Neural cell (in vitro differentiated cells): ENCODE results near the gene SP5. TPM values are rescaled to one million over a fixed set of nuclear protein-coding genes. Genes with fewer than 3 reads are reported as not detected.

Source experiments
- H2AFZ ChIP-seq: fragments of 200-600, 300-800 bp; sonication (generic), shearing (Covaris generic); 2 replicates; pipeline ENCODE4 v1.6.0; 2014; ENCODE audit warnings: low read depth, mild to moderate bottlenecking, antibody characterized with exemption, low read length, moderate library complexity
- H3F3A ChIP-seq: fragments of 200-600 bp; shearing (Covaris generic); 2 replicates; pipeline ENCODE4 v1.6.1; 2016; ENCODE audit warnings: mild to moderate bottlenecking, moderate library complexity, mixed read lengths, antibody characterized with exemption, low read length; ENCODE audit not compliant: insufficient read depth, poor library complexity, severe bottlenecking
- H3K27ac ChIP-seq: fragments of 200-600, 300-800 bp; sonication (generic), shearing (Covaris generic); 2 replicates; pipeline ENCODE4 v1.5.1; 2014; ENCODE audit warnings: mild to moderate bottlenecking, low read length, moderate library complexity
- H3K27me3 ChIP-seq: fragments of 300-800, 200-600 bp; sonication (generic), shearing (Covaris generic); 2 replicates; pipeline ENCODE4 v1.6.0; 2014; ENCODE audit warnings: mild to moderate bottlenecking, low read depth, low read length, moderate library complexity; ENCODE audit not compliant: insufficient read depth
- H3K36me3 ChIP-seq: fragments of 300-800, 200-600 bp; sonication (generic), shearing (Covaris generic); 2 replicates; pipeline ENCODE4 v1.5.1; 2014; ENCODE audit warnings: mild to moderate bottlenecking, antibody characterized with exemption, low read length, moderate library complexity; ENCODE audit not compliant: insufficient read depth
- H3K4me2 ChIP-seq: fragments of 300-800, 200-600 bp; sonication (generic), shearing (Covaris generic); 2 replicates; pipeline ENCODE4 v1.6.0; 2014; ENCODE audit warnings: mild to moderate bottlenecking, low read length
- H3K4me3 ChIP-seq: fragments of 300-800, 200-600 bp; sonication (generic), shearing (Covaris generic); 2 replicates; pipeline ENCODE4 v1.5.1; 2014; ENCODE audit warnings: mild to moderate bottlenecking, low read length, moderate library complexity
- H3K79me2 ChIP-seq: fragments of 200-600 bp; shearing (Covaris generic); replicated peaks from 2 replicates; pipeline ENCODE4 v1.6.0; 2014; ENCODE audit warnings: mild to moderate bottlenecking, low read length, moderate library complexity; ENCODE audit not compliant: insufficient read depth
- H3K9ac ChIP-seq: fragments of 300-800, 200-600 bp; sonication (generic), shearing (Covaris generic); 2 replicates; pipeline ENCODE4 v1.6.1; 2016; ENCODE audit warnings: mild to moderate bottlenecking, low read length, mixed read lengths
- H3K9me2 ChIP-seq: fragments of 200-600 bp; shearing (Covaris generic); 2 replicates; pipeline ENCODE4 v1.6.1; 2016; ENCODE audit warnings: mild to moderate bottlenecking, low read length, mixed read lengths; ENCODE audit not compliant: insufficient read depth
- H3K9me3 ChIP-seq: fragments of 200-600, 300-800 bp; sonication (generic), shearing (Covaris generic); 2 replicates; pipeline ENCODE4 v1.6.1; 2016; ENCODE audit warnings: mild to moderate bottlenecking, mixed run types, low read length, moderate library complexity, mixed read lengths
- H4K20me1 ChIP-seq: fragments of 200-600 bp; shearing (Covaris generic); 2 replicates; pipeline ENCODE4 v1.6.1; 2016; ENCODE audit warnings: mild to moderate bottlenecking, mixed run types; ENCODE audit not compliant: insufficient read depth
- EP300 ChIP-seq: fragments of 450-650 bp; conservative IDR thresholded peaks from 2 replicates; pipeline ENCODE4 v1.6.1; 2014; ENCODE audit warnings: antibody characterized with exemption, mild to moderate bottlenecking, moderate library complexity; ENCODE audit not compliant: poor library complexity, severe bottlenecking
- EZH2 ChIP-seq: fragments of 200-600, 300-800 bp; shearing (Covaris generic), sonication (generic); IDR thresholded peaks from 2 replicates; pipeline ENCODE4 v1.6.1; 2014; ENCODE audit warnings: antibody characterized with exemption, low read length, borderline replicate concordance, mild to moderate bottlenecking; ENCODE audit not compliant: insufficient read depth, poor library complexity, severe bottlenecking
- MXI1 ChIP-seq: fragments of 450-650 bp; conservative IDR thresholded peaks from 2 replicates; pipeline ENCODE4 v1.6.1; 2014; ENCODE audit warnings: antibody characterized with exemption, mild to moderate bottlenecking; ENCODE audit not compliant: poor library complexity, severe bottlenecking
- POLR2AphosphoS5 ChIP-seq: IDR thresholded peaks from 2 replicates; pipeline ENCODE4 v1.6.1; 2012
- RAD21 ChIP-seq: fragments of 450-650 bp; conservative IDR thresholded peaks from 2 replicates; pipeline ENCODE4 v1.6.1; 2014; ENCODE audit warnings: antibody characterized with exemption, mild to moderate bottlenecking, moderate library complexity
- SMC3 ChIP-seq: fragments of 450-650 bp; conservative IDR thresholded peaks from 2 replicates; pipeline ENCODE4 v1.6.1; 2014; ENCODE audit warnings: antibody characterized with exemption, mild to moderate bottlenecking, moderate library complexity; ENCODE audit not compliant: poor library complexity
- TAF1 ChIP-seq: IDR thresholded peaks from 2 replicates; pipeline ENCODE4 v1.6.1; 2012; ENCODE audit warnings: low read depth
- polyA plus RNA-seq: library from polyadenylated mRNA; depleted of rRNA; stranded (reverse); fragments of >200 nt; gene quantifications from 2 replicates; pipeline ENCODE4 v1.2.3, GENCODE V29; 2014
- TF ChIP-seq, protein P1 (sequence below): fragments of 450-650 bp; IDR thresholded peaks from 2 replicates; pipeline ENCODE4 v1.5.1; 2014; ENCODE audit warnings: antibody characterized with exemption, mild to moderate bottlenecking, moderate library complexity; ENCODE audit not compliant: poor library complexity, severe bottlenecking
- TF ChIP-seq, protein P2 (sequence below): IDR thresholded peaks from 2 replicates; pipeline ENCODE4 v1.6.1; 2012; ENCODE audit warnings: borderline replicate concordance

Gene SP5
- polyA plus RNA-seq, 1 donor from 2014 or later = 0.15 TPM

DNA sequence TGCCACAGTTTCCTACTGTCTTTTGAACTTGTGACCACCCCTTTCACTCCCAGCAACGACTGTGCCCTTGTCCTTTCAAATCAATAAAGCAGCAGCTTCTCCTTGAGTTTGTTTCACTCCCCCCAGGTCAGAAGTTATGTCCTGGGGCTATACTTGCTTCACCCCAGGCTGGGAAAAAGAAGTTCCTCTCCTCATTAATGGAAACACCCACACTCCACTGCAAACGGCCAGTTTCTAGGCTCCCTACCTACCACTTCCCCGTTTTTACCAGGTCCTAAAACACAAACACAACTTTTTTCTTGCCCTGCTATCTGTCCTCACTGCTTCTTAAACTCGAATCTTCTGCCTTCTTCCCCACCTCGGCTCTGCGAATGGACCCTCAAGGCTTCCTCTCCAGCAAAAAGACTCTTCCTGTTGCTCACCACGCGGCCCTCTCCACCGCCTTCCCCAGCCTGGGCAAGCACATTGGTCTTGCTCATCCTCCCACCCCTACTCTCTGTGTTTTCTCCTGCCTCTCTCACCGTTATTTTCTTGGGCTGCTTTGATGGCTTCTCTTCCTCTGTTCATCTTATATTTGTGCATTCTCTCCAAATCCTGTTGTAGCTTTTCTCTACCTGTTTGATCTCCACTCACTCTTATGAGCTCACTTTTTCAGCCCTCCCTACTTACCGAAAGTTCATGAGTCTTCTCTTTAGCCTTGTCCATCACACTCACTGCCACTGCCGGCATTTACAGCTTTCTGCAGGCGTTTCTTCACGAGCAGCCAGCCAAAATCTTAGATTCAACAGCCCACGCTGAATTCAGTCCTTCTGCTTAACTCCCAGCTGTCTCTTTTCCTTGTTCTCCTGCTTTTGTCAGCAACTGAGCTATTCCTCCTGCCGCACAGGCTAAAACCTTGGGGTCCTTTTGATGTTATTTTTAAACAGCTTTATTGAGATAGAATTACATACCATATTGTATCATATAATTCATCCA is 7.0 kb upstream of the SP5 start:
- Histone ChIP-seq H3K27me3 (peaks cover 56% of the 10 kb centered on the region), H3K4me3 (no peak overlapping the region), H3K9me2 (no peaks in the 10 kb centered on the region), H3K79me2 (no peaks in the 10 kb centered on the region), H3K36me3 (no peaks in the 10 kb centered on the region), H3K27ac (no peak overlapping the region), H4K20me1 (no peaks in the 10 kb centered on the region), H3K9me3 (no peaks in the 10 kb centered on the region), H2AFZ (no peak overlapping the region), H3K9ac (no peak overlapping the region), H3K4me2 (no peak overlapping the region), H3F3A (no peaks in the 10 kb centered on the region)
- TF ChIP-seq EZH2 = no peak
- no peak for TF ChIP-seq EP300
- TF ChIP-seq, protein P1, sequence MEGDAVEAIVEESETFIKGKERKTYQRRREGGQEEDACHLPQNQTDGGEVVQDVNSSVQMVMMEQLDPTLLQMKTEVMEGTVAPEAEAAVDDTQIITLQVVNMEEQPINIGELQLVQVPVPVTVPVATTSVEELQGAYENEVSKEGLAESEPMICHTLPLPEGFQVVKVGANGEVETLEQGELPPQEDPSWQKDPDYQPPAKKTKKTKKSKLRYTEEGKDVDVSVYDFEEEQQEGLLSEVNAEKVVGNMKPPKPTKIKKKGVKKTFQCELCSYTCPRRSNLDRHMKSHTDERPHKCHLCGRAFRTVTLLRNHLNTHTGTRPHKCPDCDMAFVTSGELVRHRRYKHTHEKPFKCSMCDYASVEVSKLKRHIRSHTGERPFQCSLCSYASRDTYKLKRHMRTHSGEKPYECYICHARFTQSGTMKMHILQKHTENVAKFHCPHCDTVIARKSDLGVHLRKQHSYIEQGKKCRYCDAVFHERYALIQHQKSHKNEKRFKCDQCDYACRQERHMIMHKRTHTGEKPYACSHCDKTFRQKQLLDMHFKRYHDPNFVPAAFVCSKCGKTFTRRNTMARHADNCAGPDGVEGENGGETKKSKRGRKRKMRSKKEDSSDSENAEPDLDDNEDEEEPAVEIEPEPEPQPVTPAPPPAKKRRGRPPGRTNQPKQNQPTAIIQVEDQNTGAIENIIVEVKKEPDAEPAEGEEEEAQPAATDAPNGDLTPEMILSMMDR = no peak
- TF ChIP-seq, protein P2, sequence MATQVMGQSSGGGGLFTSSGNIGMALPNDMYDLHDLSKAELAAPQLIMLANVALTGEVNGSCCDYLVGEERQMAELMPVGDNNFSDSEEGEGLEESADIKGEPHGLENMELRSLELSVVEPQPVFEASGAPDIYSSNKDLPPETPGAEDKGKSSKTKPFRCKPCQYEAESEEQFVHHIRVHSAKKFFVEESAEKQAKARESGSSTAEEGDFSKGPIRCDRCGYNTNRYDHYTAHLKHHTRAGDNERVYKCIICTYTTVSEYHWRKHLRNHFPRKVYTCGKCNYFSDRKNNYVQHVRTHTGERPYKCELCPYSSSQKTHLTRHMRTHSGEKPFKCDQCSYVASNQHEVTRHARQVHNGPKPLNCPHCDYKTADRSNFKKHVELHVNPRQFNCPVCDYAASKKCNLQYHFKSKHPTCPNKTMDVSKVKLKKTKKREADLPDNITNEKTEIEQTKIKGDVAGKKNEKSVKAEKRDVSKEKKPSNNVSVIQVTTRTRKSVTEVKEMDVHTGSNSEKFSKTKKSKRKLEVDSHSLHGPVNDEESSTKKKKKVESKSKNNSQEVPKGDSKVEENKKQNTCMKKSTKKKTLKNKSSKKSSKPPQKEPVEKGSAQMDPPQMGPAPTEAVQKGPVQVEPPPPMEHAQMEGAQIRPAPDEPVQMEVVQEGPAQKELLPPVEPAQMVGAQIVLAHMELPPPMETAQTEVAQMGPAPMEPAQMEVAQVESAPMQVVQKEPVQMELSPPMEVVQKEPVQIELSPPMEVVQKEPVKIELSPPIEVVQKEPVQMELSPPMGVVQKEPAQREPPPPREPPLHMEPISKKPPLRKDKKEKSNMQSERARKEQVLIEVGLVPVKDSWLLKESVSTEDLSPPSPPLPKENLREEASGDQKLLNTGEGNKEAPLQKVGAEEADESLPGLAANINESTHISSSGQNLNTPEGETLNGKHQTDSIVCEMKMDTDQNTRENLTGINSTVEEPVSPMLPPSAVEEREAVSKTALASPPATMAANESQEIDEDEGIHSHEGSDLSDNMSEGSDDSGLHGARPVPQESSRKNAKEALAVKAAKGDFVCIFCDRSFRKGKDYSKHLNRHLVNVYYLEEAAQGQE = no peak
- TF ChIP-seq TAF1 = no peak
- TF ChIP-seq RAD21 = no peak
- TF ChIP-seq POLR2AphosphoS5 = no peak
- TF ChIP-seq MXI1 = no peak
- TF ChIP-seq SMC3 = no peak

DNA sequence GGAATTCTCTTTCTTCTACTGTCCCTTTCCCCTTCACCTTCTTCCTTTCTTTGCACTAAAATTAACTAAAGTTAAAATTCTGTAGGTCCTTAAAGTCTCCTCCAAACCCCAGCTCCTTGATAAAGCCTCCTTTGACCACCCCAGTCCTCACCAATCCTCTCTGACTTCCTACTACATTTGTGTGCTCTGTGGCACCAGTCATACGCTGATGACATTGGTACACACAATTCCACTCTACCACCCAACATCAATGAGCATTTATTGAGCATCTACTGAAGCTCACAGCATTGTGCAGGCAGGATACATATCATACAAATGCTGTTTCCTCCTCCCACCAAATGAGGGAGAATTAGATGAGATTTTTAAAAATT is 4.5 kb upstream of the SP5 start:
- Histone ChIP-seq H2AFZ (no peak overlapping the region), H3K4me2 (no peak overlapping the region), H3K9ac (no peak overlapping the region), H3K27ac (no peak overlapping the region), H3K9me3 (no peaks in the 10 kb centered on the region), H4K20me1 (no peaks in the 10 kb centered on the region), H3K36me3 (no peaks in the 10 kb centered on the region), H3K9me2 (no peaks in the 10 kb centered on the region), H3K27me3 (peaks cover 80% of the 10 kb centered on the region), H3F3A (no peaks in the 10 kb centered on the region), H3K79me2 (no peaks in the 10 kb centered on the region), H3K4me3 (no peak overlapping the region)
- TF ChIP-seq MXI1 (no peak), TAF1 (no peak), EZH2 (no peak), RAD21 (no peak), POLR2AphosphoS5 (no peak), EP300 (no peak), SMC3 (no peak)
- TF ChIP-seq, protein P1 = no peak
- TF ChIP-seq, protein P2 = no peak
